Measurements from ENCODE around the gene WWTR1. TPM values are rescaled to one million over a fixed set of nuclear protein-coding genes. Genes with fewer than 3 reads are reported as not detected.

Gene WWTR1
- polyA plus RNA-seq, 1 donor, result 85.2 TPM

- DNase-seq, result no peak
Observed at GRCh38 chr3:149563114-149563513, 94.7 kb downstream of the WWTR1 start.

DNA sequence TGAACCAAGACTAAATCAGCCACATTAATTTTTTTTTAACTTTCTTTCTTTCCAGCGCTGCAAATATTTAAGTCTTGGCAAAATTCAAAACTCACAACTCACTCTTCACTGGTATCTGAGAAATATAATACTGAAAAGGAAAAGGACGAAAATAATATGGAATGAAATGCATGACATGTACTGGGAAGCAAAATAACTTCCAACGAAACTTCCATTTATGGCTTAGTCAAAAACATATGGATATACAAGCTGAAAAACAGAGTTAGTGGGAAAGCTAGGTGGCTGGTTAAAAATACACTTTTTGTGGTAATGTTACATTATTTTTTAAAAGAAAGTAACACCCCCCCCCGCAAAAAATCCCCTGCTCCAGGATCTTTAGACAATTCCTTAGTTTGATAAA lies 97.2 kb downstream of the WWTR1 start:
- DNase-seq, result no peak

GRCh38 chr3:149560001-149560400 lies 97.8 kb downstream of the WWTR1 start:
- no peak for DNase-seq

DNA sequence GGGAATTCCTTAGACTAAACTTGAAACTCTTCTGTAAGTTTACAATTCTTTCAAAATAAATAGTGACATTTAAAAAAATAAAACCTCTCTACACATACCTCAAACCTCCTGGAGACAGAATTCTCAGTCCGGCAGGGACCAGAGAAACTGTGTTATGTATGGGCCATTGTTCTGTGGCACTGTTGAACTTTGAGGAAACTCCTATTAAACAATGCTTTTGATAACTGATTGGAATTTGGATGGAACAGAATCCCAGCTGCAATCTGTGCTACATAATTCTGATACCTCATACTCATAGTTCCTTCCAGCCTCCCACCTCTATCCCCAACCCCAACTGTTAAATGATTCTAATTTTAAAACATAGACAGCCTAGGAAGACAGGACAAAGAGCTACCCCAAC lies 98.3 kb downstream of the WWTR1 start:
- no peak for DNase-seq

DNA sequence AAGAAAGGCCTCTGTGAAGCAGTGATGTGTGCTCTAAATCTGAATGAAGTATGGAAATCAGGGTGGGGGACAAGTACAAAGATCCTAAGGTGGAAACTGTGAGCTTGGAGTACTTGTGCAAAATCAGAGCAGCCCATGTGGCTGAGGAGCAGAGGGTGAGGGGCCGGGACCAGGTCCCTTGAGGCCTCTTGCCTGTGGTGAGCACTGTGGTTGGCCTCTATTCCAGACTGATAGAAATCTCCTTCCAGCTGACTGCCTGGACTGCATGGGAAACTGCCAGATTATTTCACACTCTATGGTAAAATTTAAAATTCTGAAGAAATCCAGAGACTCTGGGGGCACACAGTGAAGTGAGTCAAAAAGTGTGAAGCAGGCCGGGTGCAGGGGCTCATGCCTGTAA lies 101.9 kb downstream of the WWTR1 start:
- DNase-seq, result no peak

- peak; percentile 71 for DNase-seq
Observed at GRCh38 chr3:149554826-149555225, 103.0 kb downstream of the WWTR1 start.

DNA sequence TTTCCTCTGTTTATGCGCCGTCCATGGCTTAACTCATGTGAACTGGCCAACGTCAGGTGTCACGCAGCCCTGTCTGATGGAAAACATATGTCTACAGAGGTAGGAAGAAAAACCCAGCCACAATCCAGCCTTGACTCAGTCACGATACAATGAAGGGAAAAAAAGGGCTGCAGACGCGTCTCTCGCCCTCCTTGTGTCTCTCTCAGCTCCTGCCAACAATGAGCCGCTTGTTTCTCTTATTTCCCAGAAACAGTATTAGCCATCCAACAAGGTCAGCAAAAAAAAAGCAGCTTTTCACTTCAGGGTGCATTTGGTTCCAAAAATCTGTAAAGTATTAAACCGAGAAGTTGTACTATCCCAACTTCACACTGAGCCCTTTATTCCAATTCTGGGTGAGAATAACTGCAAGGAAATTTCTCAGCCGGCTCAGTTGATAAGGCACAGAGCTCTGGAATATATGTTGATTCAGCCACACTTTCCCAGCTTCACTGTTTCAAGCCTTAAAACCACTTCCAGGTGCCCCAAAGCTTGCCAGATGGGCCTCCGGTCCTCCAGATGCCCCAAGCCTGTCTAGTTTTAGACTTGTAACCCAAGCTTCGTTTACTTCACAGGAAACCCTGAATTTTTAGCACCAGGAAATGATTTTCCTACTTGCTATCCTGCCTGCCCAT lies 103.9 kb downstream of the WWTR1 start:
- peak; percentile 89 for DNase-seq

DNA sequence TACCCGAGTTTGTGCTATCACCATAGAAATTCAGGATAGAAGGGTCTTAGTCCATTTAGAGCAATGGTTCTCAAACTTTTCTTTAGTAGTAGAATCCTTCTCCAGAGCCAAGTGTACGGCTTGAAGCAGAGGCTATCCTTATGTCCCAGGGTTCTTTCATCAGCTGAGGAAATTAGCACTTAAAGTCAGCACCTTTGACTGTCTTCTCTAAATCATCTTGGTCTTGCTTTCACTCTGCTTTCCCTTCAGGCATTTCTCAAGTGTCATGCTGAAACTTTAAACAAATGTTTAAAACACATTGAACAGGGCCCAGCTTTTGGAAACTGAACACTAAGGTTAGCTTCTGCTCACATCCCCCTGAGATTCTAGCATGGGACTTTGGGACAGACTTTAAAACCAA lies 105.1 kb downstream of the WWTR1 start:
- DNase-seq, result no peak

DNA sequence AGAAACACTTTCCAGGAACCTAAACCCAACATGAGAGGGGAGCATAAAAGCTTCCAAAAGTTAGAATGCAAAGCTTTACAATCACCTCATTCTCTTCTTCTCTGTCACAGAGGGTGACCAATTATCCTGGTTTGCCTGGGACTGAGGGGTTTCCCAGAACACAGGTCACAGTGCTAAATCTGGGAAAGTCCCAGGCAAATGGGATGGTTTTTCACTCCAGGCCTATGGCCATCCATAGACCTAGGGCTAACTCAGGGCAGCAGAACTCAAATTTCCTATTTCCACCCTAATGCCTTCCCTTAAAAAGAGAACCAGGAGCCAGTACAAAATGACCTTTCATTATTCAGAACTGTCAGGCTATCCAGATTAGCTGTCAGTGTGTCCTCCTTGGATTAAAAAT lies 106.3 kb downstream of the WWTR1 start:
- no peak for DNase-seq

DNA sequence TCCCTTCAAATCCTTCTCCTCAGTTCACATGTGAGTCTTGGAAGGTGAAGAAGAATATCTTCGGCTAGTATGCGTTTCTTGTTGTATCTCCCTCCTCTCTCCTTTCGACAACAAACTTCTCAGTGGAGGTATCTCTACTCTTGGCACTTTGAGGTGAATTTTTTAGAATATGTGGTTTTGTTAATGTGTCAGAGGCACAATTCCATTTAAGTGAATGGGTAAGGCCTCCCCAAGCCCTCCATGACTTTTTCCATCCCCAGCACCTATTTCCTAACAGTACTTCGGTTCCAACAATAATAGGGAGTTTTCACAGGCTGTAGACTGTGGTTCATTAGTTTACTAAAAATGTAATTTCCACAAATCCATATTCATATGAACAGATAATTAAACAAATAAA lies 109.2 kb downstream of the WWTR1 start:
- no peak for DNase-seq

DNA sequence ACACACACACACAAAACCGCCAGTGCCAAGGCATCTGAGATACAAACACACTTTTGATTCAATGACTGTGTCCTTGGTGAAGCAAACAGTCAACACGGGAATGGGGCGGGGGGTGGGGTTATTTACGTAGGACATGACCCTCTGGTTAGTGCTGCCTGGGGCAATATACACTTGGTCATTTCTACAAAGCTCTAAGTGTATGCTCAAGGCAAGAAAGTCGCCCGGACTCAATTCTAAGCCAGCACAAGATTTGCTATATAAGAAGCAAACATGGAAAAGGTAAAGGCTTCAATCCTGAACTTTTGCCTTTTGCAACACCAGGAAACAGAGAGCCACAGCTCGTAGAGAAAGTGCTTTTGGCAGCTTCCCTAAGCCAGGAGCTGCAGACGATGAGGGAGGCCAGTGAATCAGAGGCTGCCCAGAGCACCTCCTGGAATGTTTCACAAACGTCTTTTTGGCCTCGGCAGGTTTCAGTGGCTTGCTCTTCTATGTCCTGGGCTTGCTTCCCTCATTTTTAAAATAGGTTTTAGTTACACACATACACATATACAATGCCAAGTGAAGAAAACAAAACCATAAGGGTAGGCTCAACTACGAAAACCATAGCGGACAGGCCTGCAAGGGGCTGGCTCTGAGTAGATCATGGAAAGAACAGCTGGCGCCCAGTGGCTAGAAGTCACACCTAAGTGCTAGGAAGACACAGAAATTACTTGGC lies 109.7 kb downstream of the WWTR1 start:
- peak; percentile 81 for DNase-seq

GRCh38 chr3:149547413-149547812 lies 110.4 kb downstream of the WWTR1 start:
- DNase-seq, result peak; percentile 90

- DNase-seq, result no peak
Observed at GRCh38 chr3:149545049-149545448, 112.8 kb downstream of the WWTR1 start.

DNA sequence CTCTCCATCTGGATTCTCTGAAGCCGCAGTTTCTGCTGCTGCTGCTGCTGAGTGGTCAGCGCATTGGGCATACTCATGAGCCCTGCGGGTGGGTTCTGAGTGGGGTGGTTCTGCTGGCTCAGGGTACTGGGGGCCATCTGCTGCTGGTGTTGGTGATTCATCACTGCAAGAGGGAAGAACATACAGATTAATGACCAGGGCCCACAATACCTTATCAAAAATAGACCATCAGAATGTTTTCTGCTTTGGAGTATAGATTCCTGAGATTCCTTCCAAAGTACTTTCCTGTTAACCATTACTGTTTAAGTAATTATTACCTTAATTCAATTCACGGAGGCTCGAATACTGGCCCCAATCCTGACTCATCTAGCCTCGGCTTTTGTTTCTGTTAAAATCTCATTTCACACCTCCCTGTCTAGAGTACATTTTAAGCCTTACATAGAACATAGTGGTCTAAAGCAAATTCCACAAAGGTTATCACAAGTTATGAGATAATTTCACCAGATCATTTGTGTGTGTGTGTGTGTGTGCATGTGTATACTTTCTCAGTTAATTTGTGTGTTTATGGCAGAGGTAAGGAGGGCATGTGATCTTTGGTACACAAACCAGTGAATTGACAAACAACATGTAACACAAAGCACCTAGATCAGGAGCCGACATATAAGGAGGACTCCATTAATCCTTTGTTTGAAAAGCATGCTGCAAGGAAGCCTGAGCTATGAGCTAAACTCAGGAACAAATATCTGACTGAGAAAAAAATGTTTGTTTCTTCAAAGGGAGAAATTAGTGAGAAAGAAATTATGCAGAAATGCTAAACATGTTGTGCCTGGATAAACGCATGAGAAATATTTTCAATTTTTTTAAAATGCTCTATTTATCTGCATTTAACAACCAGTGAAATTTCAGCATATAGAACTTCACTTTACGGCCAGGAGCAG lies 115.2 kb downstream of the WWTR1 start:
- DNase-seq, result no peak

DNA sequence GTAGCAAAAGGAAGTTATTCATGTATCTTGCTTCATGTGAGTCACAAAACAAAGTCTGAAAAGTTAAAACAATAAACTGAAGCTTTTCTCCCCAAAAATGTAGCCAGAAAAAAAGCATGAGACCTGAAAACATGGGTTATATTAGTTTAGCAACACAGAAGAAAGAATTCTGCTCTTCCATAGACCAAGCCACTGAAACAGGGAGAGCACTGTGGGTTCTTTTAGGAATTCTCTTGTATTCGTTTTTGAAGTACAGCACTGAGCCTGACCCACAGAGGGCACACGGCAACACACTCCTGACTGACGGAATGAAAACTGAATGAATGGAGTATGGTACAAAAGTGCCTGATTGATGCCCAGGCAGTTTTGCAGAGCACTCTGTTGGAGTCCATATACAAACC lies 116.7 kb downstream of the WWTR1 start:
- no peak for DNase-seq

GRCh38 chr3:149538371-149538770 lies 119.5 kb downstream of the WWTR1 start:
- no peak for DNase-seq

GRCh38 chr3:149536429-149536828 lies 121.4 kb downstream of the WWTR1 start:
- DNase-seq, result no peak

DNA sequence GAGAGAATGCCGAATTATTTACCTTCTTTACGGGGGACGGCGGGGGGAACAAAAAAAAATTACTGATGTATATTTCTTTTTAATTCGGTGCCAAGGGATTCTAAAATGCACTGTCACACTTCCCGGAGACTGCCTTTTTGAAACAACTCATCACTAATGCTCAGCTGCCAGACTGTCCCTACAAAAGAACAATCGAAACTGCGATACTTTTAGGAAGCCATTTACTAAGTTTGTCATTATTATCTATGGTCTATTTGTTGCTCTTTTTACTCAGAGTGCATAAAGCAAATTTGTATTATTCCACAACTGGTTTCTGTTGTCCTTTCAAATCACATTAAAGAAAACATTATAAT lies 122.5 kb downstream of the WWTR1 start:
- DNase-seq, result no peak

- no peak for DNase-seq
Observed at GRCh38 chr3:149534671-149535332, 123.0 kb downstream of the WWTR1 start.

- DNase-seq, result no peak
Observed at GRCh38 chr3:149534082-149534481, 123.7 kb downstream of the WWTR1 start.

- DNase-seq, result no peak
Observed at GRCh38 chr3:149532489-149533180, 125.2 kb downstream of the WWTR1 start.

GRCh38 chr3:149529099-149529498 lies 128.7 kb downstream of the WWTR1 start:
- DNase-seq, result no peak
